ENCODE data around the gene LARP1.

- TF ChIP-seq EZH2 (IDR thresholded peaks at IDR 0.05; ENCODE audit: low read depth) = no peak
- TF ChIP-seq, protein P1, sequence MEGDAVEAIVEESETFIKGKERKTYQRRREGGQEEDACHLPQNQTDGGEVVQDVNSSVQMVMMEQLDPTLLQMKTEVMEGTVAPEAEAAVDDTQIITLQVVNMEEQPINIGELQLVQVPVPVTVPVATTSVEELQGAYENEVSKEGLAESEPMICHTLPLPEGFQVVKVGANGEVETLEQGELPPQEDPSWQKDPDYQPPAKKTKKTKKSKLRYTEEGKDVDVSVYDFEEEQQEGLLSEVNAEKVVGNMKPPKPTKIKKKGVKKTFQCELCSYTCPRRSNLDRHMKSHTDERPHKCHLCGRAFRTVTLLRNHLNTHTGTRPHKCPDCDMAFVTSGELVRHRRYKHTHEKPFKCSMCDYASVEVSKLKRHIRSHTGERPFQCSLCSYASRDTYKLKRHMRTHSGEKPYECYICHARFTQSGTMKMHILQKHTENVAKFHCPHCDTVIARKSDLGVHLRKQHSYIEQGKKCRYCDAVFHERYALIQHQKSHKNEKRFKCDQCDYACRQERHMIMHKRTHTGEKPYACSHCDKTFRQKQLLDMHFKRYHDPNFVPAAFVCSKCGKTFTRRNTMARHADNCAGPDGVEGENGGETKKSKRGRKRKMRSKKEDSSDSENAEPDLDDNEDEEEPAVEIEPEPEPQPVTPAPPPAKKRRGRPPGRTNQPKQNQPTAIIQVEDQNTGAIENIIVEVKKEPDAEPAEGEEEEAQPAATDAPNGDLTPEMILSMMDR (conservative IDR thresholded peaks at IDR 0.05) = no peak
Measured at GRCh38 chr5:154782326-154782725, 27.1 kb downstream of the LARP1 start.
